Inflammatory macrophage treated with lipopolysaccharide for 1 hour (primary cell): Measurements from ENCODE around the gene ZFP36L1.

Experiments used
- DNase-seq, 2 donors: peaks; one replicate each; pipeline ENCODE4 v3.0.0-alpha.2; 2020 to 2022

ZFP36L1 gene

GRCh38 chr14:68795597-68796417, 2.9 kb upstream of the ZFP36L1 start:
- DNase-seq, result peak; percentile 85 to 86

DNA sequence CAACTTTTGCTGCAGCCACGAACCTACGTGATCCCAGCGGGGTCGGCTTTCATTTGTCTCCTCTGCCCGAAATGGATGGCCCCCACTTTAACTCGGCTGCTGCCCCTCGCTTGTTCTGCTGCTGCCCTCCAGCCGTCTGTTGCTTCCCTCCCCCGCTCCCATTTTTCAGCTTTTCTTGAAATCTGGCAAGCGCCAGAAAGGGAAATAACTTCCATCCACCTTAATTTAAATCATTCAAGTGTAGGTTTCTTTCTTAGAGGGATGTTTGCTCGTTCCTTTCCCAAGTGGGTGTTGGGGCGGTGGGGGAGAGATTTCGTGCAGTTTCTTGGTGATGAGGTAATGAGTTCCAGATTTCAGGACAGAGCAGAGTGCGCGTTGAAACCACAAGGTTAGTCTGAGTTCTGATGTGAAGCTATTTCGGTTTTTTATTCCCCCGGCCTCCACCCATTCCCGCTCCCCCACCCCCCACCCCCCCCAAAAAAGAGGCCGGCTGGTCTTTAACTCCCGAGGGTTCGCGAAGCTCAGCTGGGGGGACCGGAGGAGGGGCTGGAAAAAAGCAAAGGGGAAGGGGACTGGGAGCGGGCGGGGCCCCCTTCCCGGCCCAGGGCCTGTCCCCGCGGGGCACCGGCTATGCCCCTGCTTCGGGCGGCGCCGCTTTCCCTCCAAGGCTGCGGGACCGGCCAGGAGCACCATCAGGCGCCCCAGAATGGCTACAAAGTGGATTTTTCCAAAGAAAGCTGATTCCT, 2.2 kb upstream of the ZFP36L1 start:
- peak; percentile 68 to 76 for DNase-seq

GRCh38 chr14:68794130-68794850, 1.4 kb upstream of the ZFP36L1 start:
- DNase-seq, result peak; percentile 74 to 78

GRCh38 chr14:68793734-68794129, 865 bp upstream of the ZFP36L1 start:
- DNase-seq, result no peak

- no peak for DNase-seq
Measured at GRCh38 chr14:68792678-68792978, 239 bp downstream of the ZFP36L1 start.

DNA sequence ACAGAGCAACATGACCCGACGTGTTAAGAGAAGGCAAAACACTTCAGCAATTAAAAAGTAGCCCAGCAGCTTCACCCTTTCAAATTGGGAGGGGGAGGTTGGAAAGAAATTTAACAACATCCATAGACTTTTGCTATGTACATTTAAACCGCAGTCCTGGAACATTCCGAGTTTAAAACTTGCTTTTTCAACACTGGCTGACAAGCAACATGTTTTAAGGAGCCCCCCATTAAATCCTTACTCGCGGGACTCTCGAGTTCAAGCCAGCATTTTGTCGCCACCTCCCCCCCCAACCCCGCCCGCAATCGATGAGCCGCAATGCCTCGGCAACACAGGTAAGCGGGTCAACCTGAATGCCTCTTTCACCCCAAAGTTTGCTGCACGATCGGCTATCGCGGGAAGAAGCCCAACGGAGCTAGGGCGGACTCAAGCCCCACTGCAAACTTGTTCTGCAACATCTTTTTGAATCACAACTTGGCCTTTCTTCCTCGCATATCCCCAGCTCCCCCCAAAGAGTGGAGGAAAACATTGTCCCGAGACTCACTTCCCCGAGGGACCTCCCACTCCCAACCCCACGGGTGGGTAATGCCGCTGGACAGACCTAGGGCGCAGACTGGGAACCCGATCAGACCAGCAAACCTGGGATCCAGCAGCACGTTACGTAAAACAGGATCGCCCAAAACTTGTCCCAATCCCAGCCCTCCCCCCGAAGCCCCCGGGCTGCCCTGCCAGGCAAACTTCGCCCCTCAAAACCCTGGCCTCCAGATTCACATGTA, 777 bp downstream of the ZFP36L1 start:
- DNase-seq, result no peak

GRCh38 chr14:68791078-68791901, 1.6 kb downstream of the ZFP36L1 start:
- no peak for DNase-seq

GRCh38 chr14:68790644-68791077, 2.2 kb downstream of the ZFP36L1 start:
- DNase-seq, result no peak

GRCh38 chr14:68789821-68790643, 2.8 kb downstream of the ZFP36L1 start:
- DNase-seq, result no peak

DNA sequence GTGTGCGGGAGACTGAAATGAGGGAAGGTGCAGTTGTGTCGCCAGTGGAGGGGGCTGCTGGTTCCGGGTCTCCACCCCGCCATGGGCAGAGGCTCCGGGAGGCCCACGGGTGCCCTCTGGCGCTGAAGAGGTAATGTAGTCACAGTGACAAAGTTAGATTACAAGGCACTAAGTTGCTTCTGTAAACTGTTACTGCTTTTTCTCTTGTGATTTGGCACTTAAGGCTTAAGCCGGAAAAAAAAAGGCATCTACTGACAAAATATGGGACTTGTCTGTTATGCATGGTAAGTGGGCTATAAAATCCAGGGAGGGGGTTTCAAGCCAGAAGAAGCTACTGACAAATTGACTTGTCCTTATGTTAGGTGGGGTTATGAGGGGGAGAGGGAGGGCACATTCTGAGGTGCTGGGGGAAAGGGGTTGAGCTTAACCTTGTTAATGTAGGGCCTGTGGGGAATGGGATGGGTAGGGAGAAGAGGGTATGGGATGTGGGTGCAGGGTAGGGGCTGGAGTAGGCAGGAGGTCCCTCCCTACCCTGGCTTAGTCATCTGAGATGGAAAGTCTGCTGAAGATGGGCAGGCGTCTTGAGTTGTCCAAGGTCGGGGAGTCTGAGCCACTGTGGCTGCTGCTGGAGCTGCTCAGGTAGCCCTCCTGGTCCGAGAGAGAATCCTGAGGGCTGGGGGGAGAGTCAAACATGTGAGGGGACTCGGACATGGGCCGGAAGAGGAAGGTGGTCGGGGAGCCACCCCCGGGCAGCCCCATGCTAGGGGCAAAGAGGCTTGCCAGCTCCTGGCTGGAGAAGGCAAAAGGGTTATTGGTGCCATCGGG, 3.7 kb downstream of the ZFP36L1 start:
- DNase-seq, result peak; percentile 66 to 78

- DNase-seq, result no peak
Measured at GRCh38 chr14:68788275-68788995, 4.4 kb downstream of the ZFP36L1 start.

DNA sequence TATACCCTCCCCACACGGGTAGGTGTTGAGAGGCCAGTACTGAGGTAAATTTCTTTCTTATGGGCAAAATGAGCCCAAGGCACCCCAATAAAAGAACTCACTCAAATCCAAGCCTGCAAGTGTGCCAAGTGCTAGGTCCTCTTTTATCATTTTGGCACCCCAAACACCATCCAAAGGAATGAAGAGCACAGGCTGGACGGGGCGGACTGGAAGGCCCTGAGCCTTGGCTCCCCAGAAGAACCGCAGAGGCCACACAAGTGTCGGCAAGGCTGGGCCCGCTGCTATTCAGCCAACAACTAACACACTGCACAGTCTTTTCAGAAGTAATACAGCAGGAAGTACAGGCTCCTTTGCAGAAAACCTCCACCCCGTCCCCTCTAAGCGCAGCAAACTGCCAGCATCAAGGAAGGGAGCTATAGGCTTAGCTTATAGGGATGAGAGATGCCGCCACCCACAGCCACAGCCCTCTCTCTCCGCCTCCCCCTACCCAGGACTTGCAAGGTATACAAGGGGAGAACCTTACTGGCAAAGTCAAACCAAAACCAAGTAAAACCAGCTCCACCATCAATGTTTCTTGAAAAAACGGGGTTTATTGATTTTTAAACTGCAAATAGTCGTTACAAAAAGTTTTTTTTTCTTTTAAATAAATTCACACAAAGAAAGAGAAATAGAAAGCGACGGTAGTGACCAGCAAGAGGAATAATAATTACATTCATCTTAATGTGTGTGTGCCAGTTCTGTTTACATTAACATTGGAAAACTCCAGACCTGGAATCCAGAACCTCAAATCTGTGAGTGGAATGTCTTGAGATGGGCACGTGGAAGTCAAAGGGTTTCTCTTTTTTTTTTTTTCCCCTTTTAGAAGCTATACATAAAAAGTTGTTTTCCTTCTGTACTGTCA, 5.5 kb downstream of the ZFP36L1 start:
- no peak for DNase-seq

DNA sequence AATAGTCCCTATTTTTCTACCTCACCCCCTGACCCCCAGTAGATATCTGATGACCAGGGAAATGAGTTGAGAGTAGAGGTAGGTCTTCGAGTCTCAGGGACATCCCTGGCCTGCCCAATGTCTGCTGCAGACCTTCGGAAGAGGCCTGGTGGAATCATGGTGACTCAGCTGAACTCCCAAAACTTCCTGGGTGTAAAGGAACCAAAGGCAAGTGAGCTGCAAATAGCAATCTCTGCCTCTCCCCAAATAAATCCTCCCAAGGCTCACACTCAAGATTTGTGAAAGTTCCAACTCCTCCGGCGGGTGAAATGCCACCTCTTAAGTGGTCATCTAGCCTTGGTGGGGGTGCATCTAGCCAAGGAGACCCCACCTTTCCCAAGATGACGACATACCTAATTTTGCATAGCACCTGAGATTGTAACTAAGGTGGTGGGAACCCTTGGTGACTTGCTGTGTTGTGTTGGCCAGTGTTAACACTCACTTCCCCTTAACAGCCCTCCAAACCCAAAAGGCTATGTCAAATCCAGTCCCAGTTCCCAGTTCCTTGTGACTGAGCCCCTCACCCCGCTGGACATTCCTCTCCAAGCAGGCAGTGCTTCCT, 6.3 kb downstream of the ZFP36L1 start:
- DNase-seq, result no peak

DNA sequence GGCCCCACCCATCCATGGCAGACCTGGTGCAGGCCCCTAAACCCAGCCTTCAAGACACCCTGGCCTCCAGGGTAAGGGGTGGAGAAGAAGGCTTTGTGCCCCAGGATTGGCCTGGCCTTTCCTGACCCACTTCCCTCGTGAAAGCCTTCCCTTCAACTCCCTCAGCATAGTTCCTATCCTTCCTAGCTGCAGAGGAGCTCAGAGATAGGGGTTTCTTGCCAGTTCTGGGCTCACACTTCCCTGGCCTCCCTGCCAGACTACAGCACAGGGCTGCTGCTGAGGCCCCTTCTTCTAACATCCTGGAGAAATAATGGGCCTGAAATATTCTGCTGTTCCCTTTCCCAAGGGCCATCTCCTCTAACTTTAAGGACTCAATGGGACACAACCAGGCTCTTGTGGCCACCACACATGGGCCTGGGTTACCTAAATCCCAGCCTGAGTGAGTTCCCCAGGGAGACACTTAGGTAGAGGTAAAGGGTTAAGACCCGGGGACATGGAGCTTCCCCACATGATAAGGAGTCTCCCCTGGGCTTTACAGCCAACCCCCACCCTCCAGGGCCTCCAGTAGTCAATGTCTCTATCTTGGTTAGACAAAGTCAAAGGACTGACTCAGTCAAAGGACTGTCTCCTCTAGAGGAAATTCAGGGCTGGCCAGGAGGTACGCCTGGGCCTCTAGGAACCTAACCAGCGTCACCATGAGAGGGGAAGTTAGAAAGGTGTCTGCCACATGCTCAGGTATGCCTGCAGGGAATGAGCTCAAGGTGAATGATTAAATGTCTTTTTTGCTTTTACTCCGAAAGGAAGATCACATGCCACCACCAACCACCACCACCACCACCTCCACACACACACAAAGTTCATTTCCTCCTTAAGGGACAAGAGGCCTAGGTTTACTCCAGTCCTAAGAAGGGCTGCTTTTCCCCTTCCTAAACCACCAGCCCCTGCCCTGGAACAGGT, 7.1 kb downstream of the ZFP36L1 start:
- DNase-seq, result no peak

- no peak for DNase-seq
Measured at GRCh38 chr14:68784978-68785533, 7.8 kb downstream of the ZFP36L1 start.

DNA sequence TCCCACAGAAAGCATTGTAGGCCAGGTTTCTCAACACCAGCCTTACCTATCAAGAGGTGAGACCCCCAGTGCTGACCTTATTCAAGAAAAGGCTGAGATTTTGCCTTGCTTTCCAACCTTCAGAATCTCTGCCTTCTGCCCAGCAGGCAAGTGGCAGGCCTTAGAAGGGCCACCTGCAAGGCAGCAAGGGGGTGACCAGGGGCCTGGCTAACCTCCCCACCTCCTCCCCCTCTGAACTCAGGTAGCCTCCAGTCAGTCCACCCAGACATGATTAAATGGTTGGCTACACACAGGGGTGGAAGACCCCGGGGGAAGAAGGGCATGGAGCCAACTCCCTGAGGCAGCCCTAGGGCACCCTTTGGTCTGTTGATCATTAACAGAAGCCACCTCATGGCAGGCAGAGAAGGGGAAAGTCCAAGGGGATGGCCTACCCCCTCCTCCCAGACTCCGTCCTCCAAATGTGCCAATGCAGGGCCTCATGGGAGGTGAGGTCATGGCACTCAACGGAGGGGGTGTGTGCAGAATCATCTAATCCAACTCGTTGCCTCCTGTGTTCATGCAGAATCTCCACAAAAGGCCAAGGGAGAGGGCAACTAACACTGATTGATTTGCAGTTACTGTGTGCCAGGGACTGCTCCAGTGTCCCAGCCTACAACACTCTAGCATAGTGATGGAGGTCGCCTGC, 8.5 kb downstream of the ZFP36L1 start:
- no peak for DNase-seq
